HG02852 (cell line): ENCODE results near the gene FPR1.

Source experiments
- ATAC-seq: cut with Tn5 transposase; IDR thresholded peaks from one replicate; pipeline ENCODE4 v1.9.1; 2021; ENCODE audit warnings: mild to moderate bottlenecking, moderate library complexity; ENCODE audit not compliant: unreplicated experiment

The FPR1 gene

GRCh38 chr19:51751655-51752054 lies at the start of gene FPR1:
Gene FPR1, minus strand, starts transcription at chr19:51751878. Its CDS starts 4,884 bp downstream, at chr19:51746994.
- no peak for ATAC-seq

- no peak for ATAC-seq
Observed at GRCh38 chr19:51800473-51801244, 49.0 kb upstream of the FPR1 start.

- no peak for ATAC-seq
Observed at GRCh38 chr19:51799774-51800472, 48.2 kb upstream of the FPR1 start.

- ATAC-seq = no peak
Observed at GRCh38 chr19:51799034-51799773, 47.5 kb upstream of the FPR1 start.

- no peak for ATAC-seq
Observed at GRCh38 chr19:51798062-51798461, 46.4 kb upstream of the FPR1 start.

GRCh38 chr19:51797480-51797879 lies 45.8 kb upstream of the FPR1 start:
- ATAC-seq = no peak

- no peak for ATAC-seq
Observed at GRCh38 chr19:51796195-51796679, 44.6 kb upstream of the FPR1 start.

- no peak for ATAC-seq
Observed at GRCh38 chr19:51794885-51795490, 43.3 kb upstream of the FPR1 start, which contains the start of gene FPR3. Gene FPR3, plus strand, starts transcription at chr19:51795157. Its CDS starts 28,592 bp downstream, at chr19:51823749.

- no peak for ATAC-seq
Observed at GRCh38 chr19:51793994-51794393, 42.3 kb upstream of the FPR1 start.

GRCh38 chr19:51792932-51793331 lies 41.3 kb upstream of the FPR1 start:
- no peak for ATAC-seq

DNA sequence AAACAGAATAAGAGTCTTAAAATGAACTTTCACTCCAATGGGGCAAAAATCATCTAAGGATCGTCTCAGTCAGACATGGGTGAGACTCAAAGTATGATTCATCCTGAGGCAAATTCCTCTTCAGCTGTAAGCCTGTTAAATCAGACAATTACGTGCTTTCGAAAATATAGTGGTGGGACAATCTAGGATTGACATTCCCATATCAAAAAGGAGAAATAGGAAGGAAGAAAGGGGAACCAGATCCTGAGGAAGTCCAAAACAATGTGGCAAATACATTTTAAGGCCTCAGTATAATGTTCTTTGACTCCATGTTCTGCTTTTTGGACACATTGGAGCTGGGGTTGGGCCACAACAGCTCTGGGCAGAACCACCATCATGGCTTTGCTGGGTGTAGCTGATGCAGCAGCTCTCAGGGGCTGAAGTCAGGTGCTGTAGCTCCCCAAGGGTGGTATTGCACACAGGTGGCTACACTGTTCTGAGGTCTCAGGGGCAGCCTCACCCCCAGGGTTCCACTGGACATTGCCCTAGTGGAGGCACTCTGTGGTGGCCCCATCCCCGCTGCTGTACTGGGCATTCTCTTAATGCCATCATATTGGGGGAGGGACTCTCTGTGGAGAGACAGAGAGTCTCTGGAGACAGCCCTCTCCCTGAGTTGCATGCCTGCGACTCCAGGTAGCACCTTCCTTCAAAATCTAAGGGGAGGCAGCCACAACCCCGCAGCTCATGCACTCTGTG lies 37.5 kb upstream of the FPR1 start:
- ATAC-seq = no peak

DNA sequence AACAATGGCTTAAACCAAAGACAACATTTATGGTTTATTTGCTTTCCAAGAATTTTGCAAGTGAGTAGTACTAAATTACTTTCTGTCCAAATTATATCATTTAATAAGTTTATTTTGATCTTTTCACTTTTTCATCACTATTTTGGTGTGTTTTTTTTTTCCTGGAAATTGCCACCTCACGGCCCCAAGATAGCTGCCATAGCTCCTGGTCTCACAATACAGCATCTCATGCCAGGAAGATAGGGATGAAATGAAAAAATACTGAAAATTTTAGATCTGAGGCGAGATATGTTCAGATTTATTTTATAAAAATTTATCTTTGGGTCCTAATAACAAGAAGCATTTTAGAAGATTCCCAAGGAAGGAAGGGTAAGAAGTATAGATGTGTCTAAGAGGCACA lies 36.4 kb upstream of the FPR1 start:
- no peak for ATAC-seq

GRCh38 chr19:51786646-51787494 lies 35.2 kb upstream of the FPR1 start:
- no peak for ATAC-seq

DNA sequence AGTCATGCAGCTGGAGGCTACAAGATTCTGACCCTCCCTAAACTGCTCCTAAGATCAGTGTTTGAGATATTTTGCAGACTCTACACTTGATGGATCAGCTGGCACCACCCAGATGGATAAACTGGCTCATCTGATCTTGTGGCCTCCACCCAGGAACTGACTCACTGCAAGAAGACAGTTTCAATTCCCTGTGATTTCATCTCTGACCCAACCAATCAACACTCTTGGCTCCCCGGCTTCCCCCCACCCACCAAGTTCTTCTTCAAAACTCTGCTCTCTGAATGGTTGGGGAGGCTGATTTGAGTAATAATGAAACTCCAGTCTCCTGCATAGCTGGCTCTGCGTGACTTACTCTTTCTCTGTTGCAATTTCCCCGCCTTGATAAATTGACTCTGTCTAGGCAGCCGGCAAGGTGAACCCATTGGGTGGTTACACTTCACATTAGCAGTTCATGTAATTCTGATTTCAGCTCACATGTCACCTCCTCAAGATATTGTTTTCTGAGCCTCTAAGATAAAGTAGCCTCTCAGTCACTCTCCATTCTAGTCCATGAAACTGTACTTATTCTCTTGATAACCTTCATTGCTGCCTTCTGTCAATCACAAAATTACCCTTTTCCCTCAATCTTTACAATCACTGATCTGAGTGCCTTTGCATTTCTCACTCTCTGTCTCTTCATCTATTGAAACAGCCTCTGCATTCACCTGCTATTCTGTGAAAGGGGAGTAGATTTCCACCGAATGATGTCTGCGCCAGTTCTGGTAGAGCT lies 33.4 kb upstream of the FPR1 start:
- no peak for ATAC-seq

DNA sequence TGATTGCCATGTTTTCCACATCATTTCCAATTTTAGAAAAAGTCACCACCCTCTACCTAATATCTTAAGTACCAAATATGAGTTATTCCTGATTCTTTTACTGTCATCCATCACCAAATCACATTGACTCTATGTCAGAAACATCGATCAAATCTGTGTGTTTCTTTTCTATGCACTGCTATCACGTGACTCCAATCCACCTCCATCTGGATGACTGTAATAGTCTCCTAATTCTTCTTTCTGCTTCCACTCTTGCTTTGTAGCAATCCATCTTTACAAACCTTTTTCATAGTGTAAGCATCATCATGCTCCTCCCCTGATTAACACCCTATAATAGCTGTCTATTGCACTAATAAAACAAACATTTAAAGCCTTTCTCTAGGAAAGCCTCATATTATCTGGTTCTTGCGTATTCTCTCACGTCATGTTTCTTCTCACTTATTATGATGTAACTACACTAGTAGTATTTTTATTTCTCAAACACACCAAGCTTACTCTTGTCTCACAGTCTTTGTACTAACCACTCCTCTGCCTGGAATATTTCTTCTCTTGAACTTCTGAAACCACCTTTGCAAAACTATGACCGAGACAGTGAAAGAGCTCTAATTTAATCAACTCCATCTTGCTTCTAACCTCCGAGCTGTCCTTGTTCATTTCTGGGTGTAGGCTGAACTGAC lies 32.6 kb upstream of the FPR1 start:
- no peak for ATAC-seq

- no peak for ATAC-seq
Observed at GRCh38 chr19:51783372-51783771, 31.7 kb upstream of the FPR1 start.

DNA sequence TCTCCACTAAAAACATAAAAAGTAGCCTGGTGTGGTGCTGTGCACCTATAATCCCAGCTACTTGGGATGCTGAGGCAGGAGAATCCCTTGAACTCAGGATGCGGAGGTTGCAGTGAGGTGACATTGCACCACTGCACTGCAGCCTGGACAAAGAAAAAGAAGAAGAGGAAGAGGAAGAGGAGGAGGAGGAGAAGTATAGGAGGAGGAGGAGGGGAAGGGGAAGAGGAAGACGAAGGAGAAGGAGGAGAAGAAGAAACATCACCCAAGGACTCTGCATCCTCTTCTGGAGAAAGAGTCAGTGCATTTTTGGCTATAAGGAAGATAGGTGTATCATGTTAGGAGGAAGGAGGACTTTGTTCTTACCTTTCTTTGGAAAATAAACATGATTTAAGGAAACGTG lies 30.3 kb upstream of the FPR1 start:
- ATAC-seq = no peak

GRCh38 chr19:51780270-51780669 lies 28.6 kb upstream of the FPR1 start:
- ATAC-seq = no peak
